ENCODE data around the gene HIPK2. TPM values are rescaled to one million over a fixed set of nuclear protein-coding genes. Genes with fewer than 3 reads are reported as not detected.

HIPK2 gene
- total RNA-seq, 1 donor from 2014 or later = 29.4 TPM

DNA sequence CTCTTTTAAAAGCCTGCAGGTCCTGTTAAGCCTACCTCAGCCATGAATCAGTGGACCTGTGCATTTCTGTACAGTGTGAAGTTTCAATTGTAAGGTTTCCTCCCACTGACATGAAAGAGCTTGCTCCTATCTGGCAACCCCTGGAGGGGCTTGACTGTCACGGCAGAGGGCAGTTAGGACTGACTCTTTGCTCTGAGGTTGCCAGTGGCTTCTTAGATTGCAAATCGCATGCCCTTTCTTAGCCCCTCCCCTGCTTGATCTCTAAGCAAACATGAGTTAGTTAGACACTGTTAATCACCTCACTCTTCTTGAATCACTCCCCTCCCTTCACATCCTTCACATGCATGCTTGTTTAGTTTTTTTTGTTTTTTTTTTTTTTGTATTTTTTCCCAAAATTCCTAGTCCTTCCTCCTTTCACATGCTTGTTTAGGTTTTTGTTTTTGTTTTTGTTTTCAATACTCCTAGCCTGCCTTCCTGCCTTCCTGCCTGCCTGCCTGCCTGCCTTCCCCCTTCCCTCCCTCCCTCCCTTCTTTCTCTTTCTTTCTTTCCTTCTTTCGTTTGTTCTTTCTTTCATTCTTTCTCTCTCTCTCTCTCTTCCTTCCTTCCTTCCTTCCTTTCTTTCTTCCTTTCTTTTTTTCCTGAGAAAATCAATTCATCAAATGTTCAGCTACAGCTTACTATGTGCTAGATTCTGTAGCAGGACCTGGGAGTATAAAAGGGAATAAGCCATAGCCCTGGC is 6.0 kb upstream of the HIPK2 start:
- intact Hi-C loops (cut with micrococcal nuclease) = no loop called here

DNA sequence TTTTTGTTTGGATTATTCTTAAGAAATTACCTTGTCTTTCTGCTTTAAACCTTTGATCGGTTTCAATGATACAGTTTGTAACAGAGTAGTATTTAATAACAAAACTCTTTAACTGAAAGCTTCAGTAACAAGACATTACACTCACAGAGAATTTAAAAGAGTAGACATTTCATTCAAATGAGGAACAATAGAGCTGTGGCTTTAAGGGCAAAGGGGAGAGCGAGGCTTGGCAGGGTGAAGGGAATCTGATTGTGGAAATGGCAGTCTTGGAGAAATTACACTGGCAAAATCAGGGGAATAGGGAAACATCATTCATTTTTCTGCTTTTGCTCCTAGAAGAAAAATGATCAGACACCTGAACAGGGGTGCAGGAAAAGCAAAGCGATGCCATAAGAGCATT is 5.1 kb upstream of the HIPK2 start:
- intact Hi-C loops (cut with micrococcal nuclease) = no loop called here

DNA sequence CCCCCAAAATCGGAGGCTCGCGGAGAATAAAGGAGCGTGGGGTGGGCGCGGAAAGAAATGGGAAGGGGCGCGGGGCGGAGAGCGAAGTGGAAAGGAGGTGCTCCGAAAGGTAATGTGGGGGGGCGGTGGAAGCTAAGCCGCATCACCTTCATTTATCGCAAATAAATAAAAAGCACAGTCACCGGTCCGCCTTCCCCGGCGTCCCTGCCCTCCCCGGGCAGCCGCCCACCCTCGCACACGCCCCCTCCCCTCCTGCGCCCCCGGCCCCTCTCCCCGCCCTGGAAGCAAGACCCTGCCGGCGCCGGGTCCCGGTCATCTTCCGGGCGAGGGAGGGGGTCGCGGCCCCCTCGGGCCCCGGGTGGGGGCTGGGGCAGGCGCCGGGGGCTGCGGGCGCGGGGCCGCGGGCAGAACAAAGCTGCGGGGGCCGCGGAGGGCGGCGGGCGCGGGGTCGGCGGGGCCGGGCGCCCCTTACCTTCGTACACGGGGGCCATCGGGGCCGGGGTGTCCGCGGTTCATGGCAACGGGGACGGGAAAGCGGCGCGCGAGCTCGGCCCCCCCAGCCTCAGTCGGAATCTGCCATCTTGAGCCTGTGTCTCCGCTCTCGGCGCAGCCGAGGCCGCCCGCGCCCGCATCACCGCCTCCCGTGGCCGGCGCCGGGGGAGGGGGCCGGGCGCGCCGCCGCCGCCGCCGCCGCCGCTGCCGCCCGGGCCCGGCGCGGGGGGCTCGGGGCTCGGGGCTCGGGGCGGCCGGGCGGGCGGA is 486 bp downstream of the HIPK2 start:
- intact Hi-C loops (cut with micrococcal nuclease) = loop anchor here (2.0 to 10.0 kb wide), 9 partner anchors 57 to 1237 kb away; partner anchors contain the start of genes FMC1, MKRN1, MRPS33 and PARP12

DNA sequence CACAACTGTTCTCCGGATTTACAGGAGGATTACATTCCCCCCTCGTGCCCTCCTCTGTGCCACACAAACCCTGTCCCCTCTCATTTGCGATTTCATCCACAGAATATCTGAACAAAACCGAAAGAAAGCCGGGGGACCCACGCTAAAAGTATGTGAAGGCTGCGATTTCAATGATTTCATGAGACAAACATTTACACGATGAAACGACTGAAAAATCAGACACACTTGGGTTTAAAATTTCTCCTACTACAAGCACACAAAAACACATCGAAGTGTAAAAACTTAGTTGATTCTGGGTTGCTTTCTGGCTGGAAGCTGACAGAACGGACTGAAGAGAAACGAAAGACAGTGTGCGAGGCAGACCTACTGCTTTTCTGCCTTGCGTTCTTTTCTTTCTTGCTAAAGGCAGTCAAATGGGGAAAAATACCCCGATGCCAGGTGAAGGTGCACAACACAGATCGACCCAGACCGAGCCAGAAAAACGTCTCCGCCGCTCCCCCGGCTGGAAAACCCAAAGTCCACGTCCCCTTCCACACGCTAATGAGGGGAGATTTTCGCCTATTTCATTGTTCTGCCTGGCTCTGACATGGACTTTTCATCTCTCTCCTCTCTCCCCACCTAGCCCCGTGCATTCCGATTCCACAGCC is 1.2 kb downstream of the HIPK2 start:
- intact Hi-C loops (cut with micrococcal nuclease) = loop anchor here (1.0 to 10.0 kb wide), 17 partner anchors 9 to 1238 kb away; partner anchors contain the start of genes FMC1, MKRN1, MRPS33 and PARP12

DNA sequence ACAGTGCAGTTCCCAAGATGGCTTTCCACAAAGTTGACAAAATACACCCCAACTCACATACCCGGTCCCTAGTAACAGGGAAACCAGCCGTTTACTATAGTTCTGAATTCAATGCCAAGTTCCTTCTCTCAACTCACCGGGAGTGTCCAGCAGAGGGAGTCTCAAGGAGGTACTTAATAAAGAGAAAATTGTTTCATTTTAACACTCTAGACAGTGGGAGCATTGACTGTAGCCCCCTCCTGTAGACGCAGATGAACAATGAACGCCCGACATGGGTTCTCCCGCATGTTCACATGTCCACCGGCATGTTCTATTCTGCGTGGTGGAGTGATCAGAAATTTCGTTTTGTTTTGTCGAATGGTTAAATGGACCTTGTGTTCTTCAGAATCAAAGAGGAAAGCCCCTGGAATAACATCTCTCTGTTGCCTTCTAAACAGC is 1.9 kb downstream of the HIPK2 start:
- intact Hi-C loops (cut with micrococcal nuclease) = loop anchor here (1.0 to 10.0 kb wide), 17 partner anchors 9 to 1239 kb away; partner anchors contain the start of genes FMC1, MKRN1, MRPS33 and PARP12

- intact Hi-C loops (cut with micrococcal nuclease) = loop anchor here (5.0 to 10.0 kb wide), 4 partner anchors 412 to 1240 kb away; partner anchors contain the start of genes MKRN1 and MRPS33
These were observed 3.4 kb downstream of the HIPK2 start for GRCh38 chr7:139774376-139774775.

GRCh38 chr7:139773371-139773770 is 4.4 kb downstream of the HIPK2 start:
- intact Hi-C loops (cut with micrococcal nuclease) = loop anchor here (1.0 to 10.0 kb wide), 5 partner anchors 91 to 1241 kb away; partner anchors contain the start of genes MKRN1 and MRPS33

DNA sequence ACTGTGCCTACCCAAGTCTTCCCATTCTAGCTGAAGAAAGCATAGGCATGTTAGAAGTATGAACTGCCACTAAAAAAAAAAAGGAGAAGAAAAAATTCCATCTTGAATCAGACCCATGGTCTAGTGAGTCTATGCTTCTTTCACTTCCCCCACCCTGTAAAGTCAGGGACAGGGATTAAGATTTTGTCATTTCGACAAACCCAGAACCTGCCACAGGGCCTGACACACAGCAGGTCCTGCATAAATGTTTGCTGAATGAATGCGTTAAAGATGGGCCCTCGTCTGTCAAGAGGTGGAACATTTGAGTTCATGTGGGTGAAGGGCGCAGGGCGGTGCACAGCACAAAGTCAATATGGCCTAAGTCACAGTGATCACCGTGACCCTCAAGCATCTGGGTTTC is 4.9 kb downstream of the HIPK2 start:
- intact Hi-C loops (cut with micrococcal nuclease) = loop anchor here (1.0 to 10.0 kb wide), 5 partner anchors 91 to 1242 kb away; partner anchors contain the start of genes MKRN1 and MRPS33

DNA sequence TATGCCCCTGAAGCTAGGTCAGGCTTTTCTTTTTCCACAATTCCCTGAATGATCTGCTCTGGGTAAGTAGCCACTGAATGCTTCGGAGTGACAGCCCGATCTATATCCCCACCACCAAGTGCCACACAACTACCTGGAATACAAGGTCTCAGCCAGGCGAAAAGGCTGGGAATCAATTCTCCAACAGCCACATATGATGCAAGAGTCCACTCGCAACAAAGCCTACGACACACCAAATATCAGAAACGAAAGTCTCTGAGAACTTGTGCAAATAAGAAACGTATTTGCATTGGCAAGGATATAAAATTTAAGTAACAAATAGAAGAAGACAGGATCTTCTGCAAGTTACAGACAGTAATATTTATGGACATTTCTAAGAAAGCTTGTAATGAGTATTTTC is 5.7 kb downstream of the HIPK2 start:
- intact Hi-C loops (cut with micrococcal nuclease) = loop anchor here (5.0 to 10.0 kb wide), 4 partner anchors 410 to 1243 kb away; partner anchors contain the start of genes MKRN1 and MRPS33

DNA sequence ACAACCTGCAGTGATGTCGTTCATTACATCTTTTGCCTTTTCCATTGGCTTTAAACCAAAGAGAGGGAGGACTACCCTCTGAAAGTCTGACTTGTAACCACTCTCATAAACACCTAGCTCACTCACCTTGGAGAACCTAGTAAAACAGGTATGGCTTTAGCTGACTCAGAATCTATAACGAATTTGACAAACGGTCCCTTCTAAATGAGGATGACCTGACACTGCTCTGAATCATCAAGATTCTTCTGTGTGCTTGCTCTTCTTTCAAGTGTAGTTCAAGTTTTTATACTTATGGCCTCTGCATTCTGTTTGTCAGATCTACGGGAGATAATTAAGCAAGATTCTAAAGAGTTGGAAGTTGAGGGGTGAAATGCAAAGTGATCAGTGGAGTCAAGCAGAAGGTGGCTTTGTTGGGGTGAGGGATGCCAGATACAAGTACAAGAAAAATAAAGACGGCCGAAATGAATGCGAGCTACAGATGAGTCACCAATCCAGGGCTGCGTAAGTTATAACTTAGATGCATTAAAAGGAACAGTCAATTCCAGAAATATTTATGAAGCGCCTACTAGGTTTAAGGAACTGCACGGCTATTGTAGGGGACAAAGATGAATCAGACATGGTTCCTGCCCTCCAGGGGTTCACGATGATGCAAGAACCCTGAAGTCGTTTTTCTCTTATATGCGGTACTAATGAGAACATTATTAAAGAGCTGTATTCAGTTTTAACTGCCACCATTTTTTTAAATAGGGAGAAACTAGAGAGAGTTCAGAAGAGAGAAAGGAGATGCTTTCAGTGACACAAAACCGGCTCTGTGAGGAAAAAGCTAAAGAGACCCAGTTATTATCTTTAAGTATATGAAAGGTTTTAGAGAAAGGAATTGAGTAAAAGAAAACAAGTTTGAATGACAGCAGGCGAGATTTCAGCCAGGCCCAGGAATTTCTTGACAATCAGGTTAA is 6.5 kb downstream of the HIPK2 start:
- intact Hi-C loops (cut with micrococcal nuclease) = loop anchor here (5.0 to 10.0 kb wide), 4 partner anchors 409 to 1244 kb away; partner anchors contain the start of genes MKRN1 and MRPS33

- intact Hi-C loops (cut with micrococcal nuclease) = loop anchor here (5.0 to 10.0 kb wide), 4 partner anchors 407 to 1245 kb away; partner anchors contain the start of genes MKRN1 and MRPS33
These were observed 8.0 kb downstream of the HIPK2 start for GRCh38 chr7:139769761-139770160.

GRCh38 chr7:139769066-139769465 is 8.7 kb downstream of the HIPK2 start:
- intact Hi-C loops (cut with micrococcal nuclease) = no loop called here

- intact Hi-C loops (cut with micrococcal nuclease) = no loop called here
These were observed 9.5 kb downstream of the HIPK2 start for GRCh38 chr7:139768249-139768824.

DNA sequence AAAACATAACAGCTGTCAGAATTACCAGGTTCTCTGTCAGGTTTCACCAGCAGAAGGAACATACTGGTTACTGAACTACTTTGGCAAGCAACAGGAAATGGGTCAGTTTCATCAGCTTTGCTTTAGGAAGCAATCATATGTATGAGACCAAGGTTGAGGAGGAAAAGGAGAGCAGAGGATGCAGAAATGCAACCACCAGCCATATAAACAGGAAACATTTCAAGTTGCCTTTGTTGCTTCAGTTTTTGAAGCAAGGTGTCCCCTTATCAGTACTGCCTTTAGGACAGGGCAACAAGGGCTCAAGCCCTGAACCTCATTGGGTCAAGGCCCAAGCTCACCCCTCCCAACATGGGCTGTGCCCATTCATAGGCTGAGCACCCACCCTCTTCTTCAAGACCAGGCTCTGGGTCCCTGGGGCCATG is 10.2 kb downstream of the HIPK2 start:
- intact Hi-C loops (cut with micrococcal nuclease) = loop anchor here (1.0 kb wide), 1 partner anchor 9 kb away; no protein-coding TSS in a partner anchor

GRCh38 chr7:139765143-139765542 is 12.7 kb downstream of the HIPK2 start:
- intact Hi-C loops (cut with micrococcal nuclease) = no loop called here

DNA sequence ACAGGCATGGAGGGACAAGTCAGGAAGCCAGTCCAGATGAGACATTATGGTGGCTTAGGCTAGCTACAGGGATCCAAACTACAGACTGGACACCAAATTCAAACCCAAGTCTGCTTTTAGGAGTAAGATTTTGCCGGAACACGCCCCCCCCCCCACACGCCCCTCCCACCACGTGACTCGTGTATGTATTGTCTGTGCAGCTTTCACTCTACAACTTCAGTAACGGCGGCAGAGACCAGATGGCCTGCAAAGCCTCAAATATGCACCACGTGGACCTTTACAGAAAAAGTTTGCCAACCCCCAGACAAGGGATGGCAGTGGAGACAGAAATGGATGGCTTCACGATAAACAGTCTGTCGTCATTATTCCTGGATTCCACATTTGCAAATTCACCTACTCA is 14.5 kb downstream of the HIPK2 start:
- intact Hi-C loops (cut with micrococcal nuclease) = no loop called here

GRCh38 chr7:139762886-139763285 is 14.9 kb downstream of the HIPK2 start:
- intact Hi-C loops (cut with micrococcal nuclease) = no loop called here

GRCh38 chr7:139758388-139758787 is 19.4 kb downstream of the HIPK2 start:
- intact Hi-C loops (cut with micrococcal nuclease) = no loop called here

DNA sequence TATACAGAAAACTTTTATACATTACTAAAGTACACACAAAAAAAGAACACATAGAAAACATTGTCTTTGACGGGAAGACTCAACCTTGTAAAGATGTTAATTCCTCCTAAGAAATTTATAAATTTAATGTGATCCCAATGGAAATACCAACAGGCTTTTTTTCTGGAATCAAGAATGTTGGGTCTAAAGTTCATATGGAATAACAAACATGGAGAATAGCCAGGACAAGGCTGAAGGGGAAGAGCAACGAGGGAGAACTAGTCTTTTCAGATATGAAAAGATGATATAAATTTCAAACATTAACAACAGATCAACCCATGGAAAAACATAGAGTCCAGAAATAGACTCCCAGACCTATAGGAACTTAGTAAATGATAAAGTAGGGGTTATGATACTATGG is 19.8 kb downstream of the HIPK2 start:
- intact Hi-C loops (cut with micrococcal nuclease) = no loop called here

DNA sequence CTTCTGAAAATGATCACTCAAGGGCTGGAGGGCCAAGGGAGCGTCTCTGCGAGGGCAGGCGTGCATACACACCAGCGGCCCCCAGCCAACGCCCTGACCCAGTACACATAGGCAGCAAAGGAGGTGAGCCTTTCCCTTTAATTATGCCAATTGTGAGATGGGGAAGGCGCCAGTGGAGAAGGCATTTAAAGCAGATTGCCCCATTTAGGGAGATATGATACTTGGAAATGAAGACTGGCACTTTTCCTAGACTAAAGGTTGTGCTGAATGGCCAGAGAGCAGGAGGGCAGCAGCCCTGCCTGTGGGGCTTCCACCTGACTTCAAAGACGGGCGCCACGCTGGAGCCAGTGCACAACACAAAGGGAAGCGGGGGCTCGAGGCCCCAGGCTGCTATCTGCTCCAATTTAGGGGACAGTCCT is 24.1 kb downstream of the HIPK2 start:
- intact Hi-C loops (cut with micrococcal nuclease) = no loop called here
